ENCODE measurements around the gene DMD.

DMD gene

DNA sequence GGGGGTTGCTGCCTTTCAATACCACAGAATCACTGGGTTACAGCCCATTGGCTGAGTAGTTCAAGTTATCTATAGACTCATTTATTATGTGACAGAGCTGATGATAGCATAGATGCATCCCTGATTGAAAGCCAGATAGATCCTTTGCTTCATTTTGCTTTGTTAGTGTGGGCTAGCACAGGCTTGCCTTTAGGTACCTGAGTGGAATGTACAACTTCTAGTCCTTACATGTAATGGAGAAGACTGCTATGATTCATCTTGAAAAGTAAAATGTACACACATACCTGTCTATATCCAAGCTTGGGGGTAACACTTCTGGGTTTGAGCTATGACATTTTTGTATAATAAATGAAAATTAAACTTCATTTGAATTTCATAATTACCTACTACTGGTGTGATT is 1913.5 kb downstream of the DMD start:
- DNase-seq, result no peak
- no peaks in the 10 kb centered on the region for H3K9me3 ChIP-seq (ENCODE audit: control insufficient read depth, low read length)
- H3K27ac ChIP-seq (ENCODE audit: insufficient read depth, low read length, poor library complexity, severe bottlenecking), result no peak overlapping the region
- no peaks in the 10 kb centered on the region for H3K4me1 ChIP-seq (ENCODE audit: control insufficient read depth, insufficient read depth, low read length, poor library complexity, severe bottlenecking)
- no peaks in the 10 kb centered on the region for H3K27me3 ChIP-seq (replicated peaks; ENCODE audit: control insufficient read depth, insufficient read depth, low read length, poor library complexity, severe bottlenecking)
- no peaks in the 10 kb centered on the region for H3K36me3 ChIP-seq (ENCODE audit: control insufficient read depth, insufficient read depth, low read length)
- H3K4me3 ChIP-seq (ENCODE audit: insufficient read depth, low read depth, low read length, poor library complexity, severe bottlenecking), result no peak overlapping the region

DNA sequence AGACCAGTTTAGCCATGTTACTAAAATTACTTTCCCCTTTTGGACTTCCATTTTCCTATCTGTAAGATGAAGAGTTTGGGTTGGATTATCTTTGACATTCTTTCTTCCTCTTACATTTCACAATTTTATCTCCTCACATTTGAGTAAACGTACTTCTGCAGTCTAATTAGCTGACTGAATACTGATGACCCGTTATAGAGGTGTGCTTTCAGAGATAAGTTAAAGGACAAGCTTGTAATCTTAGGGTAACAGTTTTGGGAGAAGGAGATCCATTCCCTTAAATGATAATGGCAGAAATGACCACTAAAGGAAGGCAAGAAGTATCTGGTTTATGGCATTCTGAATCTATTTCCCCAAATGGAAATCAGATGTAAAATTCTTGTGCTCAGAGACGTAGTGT is 1916.9 kb downstream of the DMD start:
- no peak overlapping the region for H3K27ac ChIP-seq (ENCODE audit: insufficient read depth, low read length, poor library complexity, severe bottlenecking)
- no peak overlapping the region for H3K4me3 ChIP-seq (ENCODE audit: insufficient read depth, low read depth, low read length, poor library complexity, severe bottlenecking)
- H3K9me3 ChIP-seq (ENCODE audit: control insufficient read depth, low read length), result no peaks in the 10 kb centered on the region
- no peaks in the 10 kb centered on the region for H3K27me3 ChIP-seq (replicated peaks; ENCODE audit: control insufficient read depth, insufficient read depth, low read length, poor library complexity, severe bottlenecking)
- no peaks in the 10 kb centered on the region for H3K36me3 ChIP-seq (ENCODE audit: control insufficient read depth, insufficient read depth, low read length)
- H3K4me1 ChIP-seq (ENCODE audit: control insufficient read depth, insufficient read depth, low read length, poor library complexity, severe bottlenecking), result no peaks in the 10 kb centered on the region
- no peak for DNase-seq

DNA sequence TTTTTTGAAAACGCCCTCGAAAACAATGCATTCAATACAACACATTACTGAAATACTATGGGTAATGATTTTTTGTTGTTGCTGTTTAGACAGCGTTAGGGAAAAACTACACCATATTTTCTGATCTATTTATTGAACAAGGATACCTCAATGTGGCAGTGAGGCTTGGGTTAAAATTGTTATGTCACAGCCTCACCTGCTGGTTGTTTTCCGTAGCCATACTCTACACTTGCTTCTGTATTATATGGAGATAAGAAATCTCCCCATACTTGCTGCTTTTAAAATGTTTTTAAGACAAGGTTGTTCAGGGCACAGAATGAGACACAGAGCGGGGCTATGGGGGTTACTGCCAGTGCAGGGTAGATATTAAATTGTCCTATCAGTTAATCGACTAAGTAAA is 1917.9 kb downstream of the DMD start:
- no peaks in the 10 kb centered on the region for H3K4me1 ChIP-seq (ENCODE audit: control insufficient read depth, insufficient read depth, low read length, poor library complexity, severe bottlenecking)
- no peak overlapping the region for H3K4me3 ChIP-seq (ENCODE audit: insufficient read depth, low read depth, low read length, poor library complexity, severe bottlenecking)
- no peak for DNase-seq

DNA sequence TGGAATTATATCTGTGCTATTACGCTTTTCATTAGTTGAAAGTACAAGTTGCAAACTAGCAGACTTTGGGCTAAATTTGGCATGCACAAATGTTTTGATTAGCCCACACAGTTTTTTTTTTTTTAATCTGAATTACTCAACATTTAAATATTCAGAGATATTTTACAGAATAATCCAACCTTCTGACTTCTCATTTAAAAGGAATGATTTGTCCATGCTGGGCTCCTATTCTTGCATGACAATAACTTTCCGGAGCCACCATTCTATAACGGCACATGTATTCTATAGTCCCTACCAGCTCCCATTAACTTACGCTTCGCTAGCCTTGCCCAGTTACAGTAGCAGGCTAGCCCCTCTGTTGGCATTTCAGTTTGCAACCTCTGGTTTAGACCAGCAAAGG is 1920.2 kb downstream of the DMD start:
- Histone ChIP-seq H3K36me3 (ENCODE audit: control insufficient read depth, insufficient read depth, low read length) (no peaks in the 10 kb centered on the region), H3K9me3 (ENCODE audit: control insufficient read depth, low read length) (no peaks in the 10 kb centered on the region), H3K27ac (ENCODE audit: insufficient read depth, low read length, poor library complexity, severe bottlenecking) (no peak overlapping the region), H3K4me1 (ENCODE audit: control insufficient read depth, insufficient read depth, low read length, poor library complexity, severe bottlenecking) (no peaks in the 10 kb centered on the region), H3K27me3 (replicated peaks; ENCODE audit: control insufficient read depth, insufficient read depth, low read length, poor library complexity, severe bottlenecking) (no peaks in the 10 kb centered on the region), H3K4me3 (ENCODE audit: insufficient read depth, low read depth, low read length, poor library complexity, severe bottlenecking) (no peak overlapping the region)
- no peak for DNase-seq

More for the DNA sequence above, 1917.9 kb downstream of the DMD start:
- Histone ChIP-seq H3K27ac (ENCODE audit: insufficient read depth, low read length, poor library complexity, severe bottlenecking) (no peak overlapping the region), H3K9me3 (ENCODE audit: control insufficient read depth, low read length) (no peaks in the 10 kb centered on the region), H3K27me3 (replicated peaks; ENCODE audit: control insufficient read depth, insufficient read depth, low read length, poor library complexity, severe bottlenecking) (no peaks in the 10 kb centered on the region), H3K36me3 (ENCODE audit: control insufficient read depth, insufficient read depth, low read length) (no peaks in the 10 kb centered on the region)

DNA sequence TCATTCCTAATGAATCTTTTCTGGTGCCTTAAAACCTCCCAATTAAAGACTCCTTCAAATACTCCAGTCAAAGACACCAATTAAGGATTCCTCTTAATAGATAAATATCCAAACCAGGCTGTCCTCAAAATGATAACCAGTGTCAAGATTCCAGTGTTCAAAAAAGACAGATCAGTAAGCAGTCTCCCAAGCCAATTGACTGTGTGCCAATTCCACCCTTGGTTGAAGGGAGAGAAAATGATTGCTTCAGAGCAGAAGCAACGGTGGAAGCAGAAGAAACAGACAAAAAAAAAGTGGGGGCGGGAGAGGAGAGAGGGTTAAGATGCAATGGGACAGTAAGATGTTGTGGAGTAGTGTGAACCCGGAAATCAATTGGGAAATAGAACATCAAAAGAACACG is 1923.5 kb downstream of the DMD start:
- Histone ChIP-seq H3K27me3 (replicated peaks; ENCODE audit: control insufficient read depth, insufficient read depth, low read length, poor library complexity, severe bottlenecking) (no peaks in the 10 kb centered on the region), H3K36me3 (ENCODE audit: control insufficient read depth, insufficient read depth, low read length) (no peaks in the 10 kb centered on the region), H3K9me3 (ENCODE audit: control insufficient read depth, low read length) (no peaks in the 10 kb centered on the region), H3K4me1 (ENCODE audit: control insufficient read depth, insufficient read depth, low read length, poor library complexity, severe bottlenecking) (no peaks in the 10 kb centered on the region), H3K4me3 (ENCODE audit: insufficient read depth, low read depth, low read length, poor library complexity, severe bottlenecking) (no peak overlapping the region), H3K27ac (ENCODE audit: insufficient read depth, low read length, poor library complexity, severe bottlenecking) (no peak overlapping the region)
- no peak for DNase-seq

DNA sequence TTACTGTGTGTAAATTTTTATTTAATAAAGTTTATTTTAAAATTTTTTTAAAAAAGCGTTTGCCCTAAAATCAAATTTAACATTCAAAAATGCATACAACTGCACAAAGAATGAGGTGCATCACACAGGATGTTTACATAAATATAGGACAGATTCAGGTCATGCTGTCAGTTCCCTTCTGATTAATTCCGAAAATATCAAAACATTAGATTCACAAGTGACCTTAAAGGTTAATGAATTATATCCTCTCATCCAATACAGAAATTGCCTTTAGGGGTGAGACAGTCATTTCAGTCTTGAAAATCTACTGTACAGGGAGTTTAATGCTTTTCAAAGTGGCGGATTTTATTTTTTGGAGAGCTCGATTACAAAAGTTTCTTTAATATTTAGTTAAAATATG is 1930.8 kb downstream of the DMD start:
- no peak for DNase-seq
- Histone ChIP-seq H3K27ac (ENCODE audit: insufficient read depth, low read length, poor library complexity, severe bottlenecking) (no peak overlapping the region), H3K36me3 (ENCODE audit: control insufficient read depth, insufficient read depth, low read length) (no peaks in the 10 kb centered on the region), H3K4me3 (ENCODE audit: insufficient read depth, low read depth, low read length, poor library complexity, severe bottlenecking) (no peak overlapping the region), H3K9me3 (ENCODE audit: control insufficient read depth, low read length) (no peaks in the 10 kb centered on the region), H3K4me1 (ENCODE audit: control insufficient read depth, insufficient read depth, low read length, poor library complexity, severe bottlenecking) (no peaks in the 10 kb centered on the region), H3K27me3 (replicated peaks; ENCODE audit: control insufficient read depth, insufficient read depth, low read length, poor library complexity, severe bottlenecking) (no peaks in the 10 kb centered on the region)

DNA sequence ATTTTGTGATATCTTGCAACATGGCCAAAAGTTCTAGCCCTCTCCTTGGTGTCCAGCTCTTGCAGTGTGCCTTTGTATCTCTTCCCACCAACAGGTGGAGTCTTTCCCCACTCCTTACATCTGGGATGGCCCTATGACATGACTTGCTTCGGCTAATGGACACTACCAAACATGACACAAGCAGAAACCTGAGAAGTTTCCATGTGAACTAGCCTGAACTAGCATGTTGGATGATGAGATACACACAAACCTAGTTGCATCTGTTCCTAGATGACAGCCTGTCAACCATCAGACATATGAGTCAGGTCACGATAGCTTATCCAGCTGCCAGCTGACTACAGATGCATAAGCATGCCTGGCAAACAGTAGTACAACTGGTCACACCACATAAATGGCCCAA is 1932.0 kb downstream of the DMD start:
- Histone ChIP-seq H3K9me3 (ENCODE audit: control insufficient read depth, low read length) (no peaks in the 10 kb centered on the region), H3K36me3 (ENCODE audit: control insufficient read depth, insufficient read depth, low read length) (no peaks in the 10 kb centered on the region), H3K27ac (ENCODE audit: insufficient read depth, low read length, poor library complexity, severe bottlenecking) (no peak overlapping the region), H3K27me3 (replicated peaks; ENCODE audit: control insufficient read depth, insufficient read depth, low read length, poor library complexity, severe bottlenecking) (no peaks in the 10 kb centered on the region), H3K4me1 (ENCODE audit: control insufficient read depth, insufficient read depth, low read length, poor library complexity, severe bottlenecking) (no peaks in the 10 kb centered on the region), H3K4me3 (ENCODE audit: insufficient read depth, low read depth, low read length, poor library complexity, severe bottlenecking) (no peak overlapping the region)
- no peak for DNase-seq

DNA sequence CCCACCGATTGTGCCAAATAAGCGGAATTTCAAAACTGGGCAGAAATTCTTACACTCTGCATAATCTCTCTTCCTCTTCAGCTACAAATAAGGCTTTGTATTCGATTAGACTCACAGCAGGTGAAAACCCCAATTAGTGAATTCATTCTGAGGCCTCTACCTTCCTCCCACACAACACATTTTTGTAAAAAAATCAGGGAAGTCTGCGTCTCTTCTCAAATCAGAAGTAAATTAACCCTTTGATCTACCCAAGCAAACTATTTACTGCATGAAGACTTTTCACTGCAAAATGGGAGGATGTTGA is 1938.9 kb downstream of the DMD start:
- Histone ChIP-seq H3K9me3 (ENCODE audit: control insufficient read depth, low read length) (no peaks in the 10 kb centered on the region), H3K4me1 (ENCODE audit: control insufficient read depth, insufficient read depth, low read length, poor library complexity, severe bottlenecking) (no peaks in the 10 kb centered on the region), H3K27ac (ENCODE audit: insufficient read depth, low read length, poor library complexity, severe bottlenecking) (no peak overlapping the region), H3K36me3 (ENCODE audit: control insufficient read depth, insufficient read depth, low read length) (no peaks in the 10 kb centered on the region), H3K4me3 (ENCODE audit: insufficient read depth, low read depth, low read length, poor library complexity, severe bottlenecking) (no peak overlapping the region), H3K27me3 (replicated peaks; ENCODE audit: control insufficient read depth, insufficient read depth, low read length, poor library complexity, severe bottlenecking) (no peaks in the 10 kb centered on the region)
- DNase-seq, result no peak

DNA sequence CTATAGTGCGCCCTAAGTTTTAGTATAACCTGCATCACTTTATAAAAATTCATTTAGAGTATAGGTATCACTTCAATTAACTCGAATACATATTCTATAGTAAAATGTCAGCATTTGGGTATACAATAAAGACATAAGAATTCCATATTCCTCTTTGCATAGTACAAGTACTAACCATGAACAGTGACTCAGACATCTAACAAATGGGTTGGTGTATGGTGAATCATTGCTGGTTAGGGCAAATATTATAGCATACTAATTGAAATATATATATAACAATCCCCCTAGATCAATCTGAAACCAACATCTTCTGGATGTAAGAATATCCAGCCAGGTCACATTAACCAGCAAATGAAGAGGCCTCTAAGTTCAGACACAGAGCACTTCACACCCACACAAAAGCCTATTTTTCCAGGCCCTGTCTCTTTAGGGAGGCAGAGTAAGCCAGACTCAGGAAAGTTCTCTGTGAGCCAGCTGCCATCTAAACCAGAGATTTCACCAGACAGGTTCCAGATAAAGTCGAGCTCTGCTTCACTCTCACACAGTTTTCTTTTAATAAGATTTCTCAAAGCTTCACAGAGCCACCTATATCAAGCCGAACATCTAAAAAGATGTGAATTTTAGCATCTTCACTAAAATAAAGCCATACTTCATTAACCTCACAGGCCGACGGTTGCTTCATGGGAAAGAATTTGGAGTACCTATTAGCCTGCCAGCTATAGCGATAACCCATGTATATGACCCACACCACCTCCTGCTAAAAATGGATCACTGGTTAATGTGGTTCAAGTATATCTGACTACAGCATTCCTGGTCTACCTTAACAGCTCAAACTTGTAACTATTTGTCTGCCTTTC is 1939.5 kb downstream of the DMD start:
- H3K4me3 ChIP-seq (ENCODE audit: insufficient read depth, low read depth, low read length, poor library complexity, severe bottlenecking), result no peak overlapping the region
- no peak overlapping the region for H3K27ac ChIP-seq (ENCODE audit: insufficient read depth, low read length, poor library complexity, severe bottlenecking)
- H3K27me3 ChIP-seq (replicated peaks; ENCODE audit: control insufficient read depth, insufficient read depth, low read length, poor library complexity, severe bottlenecking), result no peaks in the 10 kb centered on the region
- H3K4me1 ChIP-seq (ENCODE audit: control insufficient read depth, insufficient read depth, low read length, poor library complexity, severe bottlenecking), result no peaks in the 10 kb centered on the region
- DNase-seq, result no peak
- H3K9me3 ChIP-seq (ENCODE audit: control insufficient read depth, low read length), result no peaks in the 10 kb centered on the region
- no peaks in the 10 kb centered on the region for H3K36me3 ChIP-seq (ENCODE audit: control insufficient read depth, insufficient read depth, low read length)

DNA sequence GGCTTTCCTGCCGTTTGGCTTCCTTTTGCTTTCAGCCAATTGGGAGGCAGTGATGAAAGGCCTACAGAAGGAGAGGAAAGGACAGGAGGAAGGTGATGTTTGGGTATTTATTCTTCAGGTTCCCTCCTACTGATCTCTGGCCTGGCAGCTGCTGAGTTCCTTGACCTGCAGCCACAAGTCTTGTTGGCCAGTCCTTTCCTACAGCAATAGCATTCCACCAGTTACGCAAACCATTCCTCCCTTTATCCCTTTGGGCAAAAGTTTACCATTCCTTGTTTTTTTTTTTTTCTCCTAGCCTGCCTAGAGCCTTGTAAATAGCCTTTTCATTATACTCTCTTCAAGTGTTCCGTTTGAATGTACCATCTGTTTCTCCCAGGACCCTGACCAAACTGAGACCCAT is 1941.4 kb downstream of the DMD start:
- no peak overlapping the region for H3K27ac ChIP-seq (ENCODE audit: insufficient read depth, low read length, poor library complexity, severe bottlenecking)
- no peak for DNase-seq
- no peak overlapping the region for H3K4me3 ChIP-seq (ENCODE audit: insufficient read depth, low read depth, low read length, poor library complexity, severe bottlenecking)
- H3K27me3 ChIP-seq (replicated peaks; ENCODE audit: control insufficient read depth, insufficient read depth, low read length, poor library complexity, severe bottlenecking), result no peaks in the 10 kb centered on the region
- H3K36me3 ChIP-seq (ENCODE audit: control insufficient read depth, insufficient read depth, low read length), result no peaks in the 10 kb centered on the region
- no peaks in the 10 kb centered on the region for H3K9me3 ChIP-seq (ENCODE audit: control insufficient read depth, low read length)
- no peaks in the 10 kb centered on the region for H3K4me1 ChIP-seq (ENCODE audit: control insufficient read depth, insufficient read depth, low read length, poor library complexity, severe bottlenecking)
